ENCODE results near the gene GRWD1.
A peak's percentile ranks its signal among the peaks of the same experiment; 100 is the strongest.

The GRWD1 gene

GRCh38 chr19:48493718-48494401, 48.1 kb downstream of the GRWD1 start:
- Histone ChIP-seq H3K27me3 (ENCODE audit: insufficient read depth, low read depth, severe bottlenecking) (peaks cover 7% of the 10 kb centered on the region), H3K9me3 (ENCODE audit: severe bottlenecking) (no peaks in the 10 kb centered on the region), H3K36me3 (no peaks in the 10 kb centered on the region), H3K27ac (no peak overlapping the region), H3K4me3 (ENCODE audit: low read depth, low read length) (no peak overlapping the region)
- DNase-seq = no peak
- TF ChIP-seq, protein P1, sequence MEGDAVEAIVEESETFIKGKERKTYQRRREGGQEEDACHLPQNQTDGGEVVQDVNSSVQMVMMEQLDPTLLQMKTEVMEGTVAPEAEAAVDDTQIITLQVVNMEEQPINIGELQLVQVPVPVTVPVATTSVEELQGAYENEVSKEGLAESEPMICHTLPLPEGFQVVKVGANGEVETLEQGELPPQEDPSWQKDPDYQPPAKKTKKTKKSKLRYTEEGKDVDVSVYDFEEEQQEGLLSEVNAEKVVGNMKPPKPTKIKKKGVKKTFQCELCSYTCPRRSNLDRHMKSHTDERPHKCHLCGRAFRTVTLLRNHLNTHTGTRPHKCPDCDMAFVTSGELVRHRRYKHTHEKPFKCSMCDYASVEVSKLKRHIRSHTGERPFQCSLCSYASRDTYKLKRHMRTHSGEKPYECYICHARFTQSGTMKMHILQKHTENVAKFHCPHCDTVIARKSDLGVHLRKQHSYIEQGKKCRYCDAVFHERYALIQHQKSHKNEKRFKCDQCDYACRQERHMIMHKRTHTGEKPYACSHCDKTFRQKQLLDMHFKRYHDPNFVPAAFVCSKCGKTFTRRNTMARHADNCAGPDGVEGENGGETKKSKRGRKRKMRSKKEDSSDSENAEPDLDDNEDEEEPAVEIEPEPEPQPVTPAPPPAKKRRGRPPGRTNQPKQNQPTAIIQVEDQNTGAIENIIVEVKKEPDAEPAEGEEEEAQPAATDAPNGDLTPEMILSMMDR (IDR thresholded peaks at IDR 0.05; ENCODE audit: low read depth, low read length) = no peak

GRCh38 chr19:48495396-48495795, 49.6 kb downstream of the GRWD1 start:
- TF ChIP-seq, protein P1 (IDR thresholded peaks at IDR 0.05; ENCODE audit: low read depth, low read length) = no peak
- Histone ChIP-seq H3K9me3 (ENCODE audit: severe bottlenecking) (no peaks in the 10 kb centered on the region), H3K27me3 (ENCODE audit: insufficient read depth, low read depth, severe bottlenecking) (peaks cover 7% of the 10 kb centered on the region), H3K4me3 (ENCODE audit: low read depth, low read length) (no peak overlapping the region), H3K27ac (no peak overlapping the region), H3K36me3 (no peaks in the 10 kb centered on the region)
- no peak for DNase-seq

DNA sequence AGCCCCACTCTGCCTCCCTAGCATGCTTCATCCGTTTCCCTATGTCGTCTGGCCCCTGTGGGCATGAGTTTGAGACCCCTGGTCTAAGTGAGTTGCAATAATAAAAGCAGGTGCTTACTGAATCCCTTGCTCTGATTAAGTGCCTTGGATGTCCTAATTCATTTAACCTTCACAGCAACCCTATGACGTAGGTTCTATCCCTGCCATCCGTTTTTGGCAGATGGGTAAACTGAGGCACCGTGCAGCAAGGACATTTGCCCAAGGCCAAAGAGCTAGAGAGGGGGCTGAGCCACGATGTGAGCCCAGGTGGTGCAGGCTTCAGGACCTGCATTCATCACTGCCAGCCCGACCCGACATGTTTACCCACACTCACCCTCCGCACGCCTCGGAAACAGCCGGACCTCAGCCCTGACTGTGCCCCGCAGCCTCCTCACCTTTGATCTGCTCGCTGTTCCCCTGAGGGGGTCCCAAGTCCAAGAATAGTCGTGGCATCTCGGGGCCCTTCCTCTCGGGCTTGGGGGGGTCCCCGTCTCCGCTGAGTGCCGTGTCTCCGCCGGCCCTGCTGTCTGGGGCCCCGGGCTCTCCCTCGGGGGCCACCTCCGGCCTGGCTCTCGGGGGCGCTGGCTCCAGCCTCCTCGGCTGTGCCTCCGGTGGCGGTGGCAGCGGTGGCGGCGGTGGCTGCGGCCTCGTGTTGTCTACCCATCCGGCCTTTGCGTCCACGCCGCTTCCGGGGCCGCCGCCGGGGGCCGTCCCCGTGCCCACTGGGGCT, 51.4 kb downstream of the GRWD1 start:
- Histone ChIP-seq H3K27me3 (ENCODE audit: insufficient read depth, low read depth, severe bottlenecking) (peaks cover 3% of the 10 kb centered on the region), H3K9me3 (ENCODE audit: severe bottlenecking) (no peaks in the 10 kb centered on the region), H3K27ac (no peak overlapping the region), H3K36me3 (no peaks in the 10 kb centered on the region), H3K4me3 (ENCODE audit: low read depth, low read length) (no peak overlapping the region)
- no peak for DNase-seq
- TF ChIP-seq, protein P1 (IDR thresholded peaks at IDR 0.05; ENCODE audit: low read depth, low read length) = no peak

DNA sequence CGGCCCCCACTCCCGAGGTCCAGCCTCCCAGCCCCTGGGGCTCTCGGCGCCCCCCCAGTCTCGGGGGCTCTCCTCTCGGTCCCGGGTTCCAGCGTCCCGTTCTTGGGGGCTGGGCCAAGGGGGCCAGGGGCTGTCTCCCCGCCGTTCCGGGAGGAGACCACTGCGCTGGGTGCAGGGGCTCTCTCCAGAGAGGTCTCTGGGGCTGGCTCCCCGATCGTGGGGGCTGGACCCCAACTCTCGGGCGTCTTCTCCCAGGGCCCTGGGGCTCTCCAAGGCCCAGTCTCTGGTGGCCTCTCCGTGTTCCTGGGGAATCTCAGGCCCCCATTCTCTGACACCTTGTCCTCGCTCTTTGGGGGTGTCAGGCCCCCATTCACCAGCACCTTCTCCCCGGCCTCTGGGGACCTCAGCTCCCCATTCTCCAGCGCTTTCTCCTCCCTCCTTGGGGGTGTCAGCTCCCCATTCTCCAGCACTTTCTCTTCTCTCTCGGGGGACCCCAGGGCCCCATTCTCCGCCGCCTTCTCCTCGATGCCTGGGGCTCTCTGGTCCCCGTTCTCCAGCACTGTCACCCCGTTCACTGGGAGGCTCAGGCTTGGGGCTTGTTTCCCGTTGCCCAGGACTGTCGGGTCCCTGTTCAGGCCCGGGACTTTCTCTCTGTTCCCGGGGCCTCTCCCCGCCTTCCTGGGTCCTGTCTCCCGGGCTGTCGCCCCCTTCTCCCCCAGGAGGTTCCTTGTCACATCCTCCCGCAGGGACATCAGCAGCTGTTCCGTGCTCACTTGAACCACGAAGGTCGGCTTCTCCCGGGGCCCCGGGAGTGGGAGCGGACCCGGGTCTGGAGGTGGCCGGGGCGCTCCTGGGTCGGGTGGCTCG, 52.2 kb downstream of the GRWD1 start:
- Histone ChIP-seq H3K9me3 (ENCODE audit: severe bottlenecking) (no peaks in the 10 kb centered on the region), H3K27ac (no peak overlapping the region), H3K4me3 (ENCODE audit: low read depth, low read length) (no peak overlapping the region), H3K36me3 (no peaks in the 10 kb centered on the region), H3K27me3 (ENCODE audit: insufficient read depth, low read depth, severe bottlenecking) (peaks cover 3% of the 10 kb centered on the region)
- TF ChIP-seq, protein P1 (IDR thresholded peaks at IDR 0.05; ENCODE audit: low read depth, low read length) = no peak
- no peak for DNase-seq

GRCh38 chr19:48498595-48499311, 53.0 kb downstream of the GRWD1 start:
- no peak for DNase-seq

More at GRCh38 chr19:48498595-48499311, 53.0 kb downstream of the GRWD1 start:
- Histone ChIP-seq H3K27ac (no peak overlapping the region), H3K36me3 (no peaks in the 10 kb centered on the region), H3K4me3 (ENCODE audit: low read depth, low read length) (peak overlapping the region; percentile 38), H3K9me3 (ENCODE audit: severe bottlenecking) (no peaks in the 10 kb centered on the region), H3K27me3 (ENCODE audit: insufficient read depth, low read depth, severe bottlenecking) (peaks cover 3% of the 10 kb centered on the region)
- TF ChIP-seq, protein P1 (IDR thresholded peaks at IDR 0.05; ENCODE audit: low read depth, low read length) = peak; percentile 58

Measured in WERI-Rb-1 (cell line).